B cell (primary cell): ENCODE results near the gene ZNRF2. TPM values are rescaled to one million over a fixed set of nuclear protein-coding genes. Genes with fewer than 3 reads are reported as not detected.

Experiments
- ATAC-seq: fragments of 200-7000 bp; cut with Tn5 transposase; one replicate; pipeline ENCODE4 v1.10.0; 2021; ENCODE audit warnings: low read depth, mild to moderate bottlenecking, moderate number of reproducible peaks, moderate library complexity
- CTCF ChIA-PET: fragments of 350-600 bp; sonication (Branson Sonifier 250); formaldehyde crosslinking; loops from one replicate; lab custom pipeline; 2021; ENCODE audit warnings: antibody characterized with exemption, inconsistent platforms; lab: Charles Lee
- POLR2A ChIA-PET: fragments of 350-600 bp; sonication (Branson Sonifier 250); formaldehyde crosslinking; loops from one replicate; lab custom pipeline; 2021; ENCODE audit warnings: antibody characterized with exemption; lab: Charles Lee
- DNase-seq: peaks from one replicate; pipeline ENCODE4 v3.0.0; 2013
- H2AFZ ChIP-seq: 2 replicates; pipeline ENCODE4 v1.6.1; 2012; ENCODE audit warnings: mild to moderate bottlenecking, low read depth, low read length; ENCODE audit not compliant: insufficient read depth, poor library complexity, severe bottlenecking
- H3K27ac ChIP-seq, 2 donors: 1 replicate in 1 of 2; 2 replicates in 1 of 2; pipeline ENCODE4 v1.5.1; 2012 to 2013; ENCODE audit warnings: low read length in 2 of 2, mild to moderate bottlenecking in 2 of 2, moderate library complexity in 1 of 2
- H3K27me3 ChIP-seq, 4 experiments: fragments of 200-600 bp in 1 of 4; sonication (generic) in 1 of 4; replicated peaks in 1 of 4; 1 replicate in 2 of 4; 2 replicates in 2 of 4; pipeline versions ENCODE4 v1.6.1 to v1.7.0; 2013 to 2016; ENCODE audit warnings: low read length in 3 of 4, mild to moderate bottlenecking in 2 of 4, mixed read lengths in 1 of 4, moderate library complexity in 1 of 4; ENCODE audit not compliant: insufficient read depth in 4 of 4, control insufficient read depth in 3 of 4; ENCODE audit errors: control extremely low read depth in 1 of 4
- H3K36me3 ChIP-seq, 2 experiments: replicated peaks in 1 of 2; 1 replicate in 1 of 2; 2 replicates in 1 of 2; pipeline versions ENCODE4 v1.6.1 to v1.7.1; 2013; ENCODE audit warnings: low read length in 1 of 2; ENCODE audit not compliant: insufficient read depth in 2 of 2, control insufficient read depth in 1 of 2; ENCODE audit errors: control extremely low read depth in 1 of 2, extremely low read depth in 1 of 2
- H3K4me1 ChIP-seq, 2 donors: fragments of 200-600 bp in 1 of 2; sonication (generic) in 1 of 2; 1 replicate in 1 of 2; 2 replicates in 1 of 2; pipeline versions ENCODE4 v1.5.1 to v1.6.1; 2013 to 2017; ENCODE audit warnings: low read length in 2 of 2; ENCODE audit not compliant: control insufficient read depth in 2 of 2, insufficient read depth in 2 of 2
- H3K4me2 ChIP-seq: replicated peaks from 2 replicates; pipeline ENCODE3; 2012; ENCODE audit warnings: mild to moderate bottlenecking, low read depth, low read length; ENCODE audit not compliant: poor library complexity, severe bottlenecking
- H3K4me3 ChIP-seq, 5 experiments: fragments of 200-600 bp in 1 of 5; sonication (generic) in 1 of 5; 1 replicate in 3 of 5; 2 replicates in 2 of 5; pipeline versions ENCODE4 v1.5.1 to v1.7.0; 2011 to 2016; ENCODE audit warnings: low read length in 4 of 5, mild to moderate bottlenecking in 4 of 5, low read depth in 2 of 5, control low read depth in 1 of 5, moderate library complexity in 1 of 5; ENCODE audit not compliant: insufficient read depth in 1 of 5; ENCODE audit errors: control extremely low read depth in 1 of 5, extremely low read depth in 1 of 5
- H3K79me2 ChIP-seq: fragments of 200-600 bp; sonication (generic); one replicate; pipeline ENCODE4 v1.6.0; 2016; ENCODE audit warnings: low read length; ENCODE audit not compliant: control insufficient read depth, insufficient read depth
- H3K9ac ChIP-seq: fragments of 200-600 bp; sonication (generic); 2 replicates; pipeline ENCODE4 v1.6.1; 2017; ENCODE audit warnings: mild to moderate bottlenecking, low read length, moderate library complexity
- H3K9me3 ChIP-seq, 3 donors: one replicate each; pipeline versions ENCODE4 v1.6.1 to v1.7.1; 2013; ENCODE audit warnings: low read length in 2 of 3; ENCODE audit not compliant: control insufficient read depth in 2 of 3, insufficient read depth in 1 of 3; ENCODE audit errors: control extremely low read depth in 1 of 3
- H4K20me1 ChIP-seq: 2 replicates; pipeline ENCODE4 v1.6.0; 2012; ENCODE audit warnings: mild to moderate bottlenecking, low read length; ENCODE audit not compliant: insufficient read depth, control insufficient read depth, poor library complexity, severe bottlenecking
- H3K27ac Mint-ChIP-seq: one replicate; pipeline ENCODE4 v1.8.0; 2021; ENCODE audit warnings: mixed read lengths
- H3K27me3 Mint-ChIP-seq: one replicate; pipeline ENCODE4 v1.8.0; 2021; ENCODE audit warnings: mixed read lengths
- H3K4me1 Mint-ChIP-seq: one replicate; pipeline ENCODE4 v1.8.0; 2021; ENCODE audit warnings: mixed read lengths
- H3K4me3 Mint-ChIP-seq: one replicate; pipeline ENCODE4 v1.8.0; 2021; ENCODE audit warnings: mixed read lengths
- H3K9me3 Mint-ChIP-seq: one replicate; pipeline ENCODE4 v1.8.0; 2022; ENCODE audit warnings: mixed read lengths; ENCODE audit not compliant: insufficient read depth
- EZH2 ChIP-seq: IDR thresholded peaks from 2 replicates; pipeline ENCODE4 v1.6.1; 2012; ENCODE audit warnings: borderline replicate concordance, low read depth, mild to moderate bottlenecking, moderate library complexity, low read length; ENCODE audit not compliant: insufficient read depth, poor library complexity, severe bottlenecking
- WGBS: methylation state at CpG from one replicate; pipeline ENCODE4 v1.1.5; 2013; ENCODE audit warnings: missing lambda C conversion rate; ENCODE audit not compliant: insufficient coverage; 5-methylcytosine and 5-hydroxymethylcytosine counted together
- intact Hi-C: fragments of 100-400 bp; cut with micrococcal nuclease; formaldehyde crosslinking; loops from one replicate; pipeline ENCODE4 v1.10.0; 2022
- polyA minus RNA-seq: library from RNA; depleted of rRNA, polyadenylated mRNA; stranded (reverse); fragments of >200 nt; gene quantifications from 2 replicates; pipeline ENCODE4 v1.2.3, GENCODE V29; 2012
- polyA plus RNA-seq: library from polyadenylated mRNA; depleted of rRNA; stranded (reverse); fragments of >200 nt; gene quantifications from 2 replicates; pipeline ENCODE4 v1.2.3, GENCODE V29; 2012
- total RNA-seq, 2 donors: library from RNA; stranded (reverse); fragments of 120-200 nt in 1 of 2; gene quantifications; 1 replicate in 1 of 2; 2 replicates in 1 of 2; pipeline versions ENCODE4 v1.2.3 to v1.2.4, GENCODE V29; 2013 to 2022
- TF ChIP-seq, protein P1 (sequence below): fragments of 200-600 bp; IDR thresholded peaks from one replicate; pipeline ENCODE4 v1.8.0; 2022; ENCODE audit warnings: antibody characterized with exemption, mild to moderate bottlenecking

ZNRF2 gene
- total RNA-seq = 32.0 and 33.6 TPM in 2 replicates
- 22.6 TPM for total RNA-seq (2013)
- polyA plus RNA-seq = 6.4 and 9.6 TPM in 2 replicates
- 51.3 and 68.4 TPM in 2 replicates for polyA minus RNA-seq

- Histone ChIP-seq H3K27me3 (no peaks in the 10 kb centered on the region), H2AFZ (peak within 1 kb of the TSS; percentile 81), H3K27ac (peak within 1 kb of the TSS; percentile 84 to 90), H3K4me3 (peak within 1 kb of the TSS; percentile 46 to 91 (median 80)), H3K9me3 (peaks cover 0 to 5% (median 0%) of the 10 kb centered on the region in 3 donors), H3K36me3 (peaks cover 0 to 5% of the 10 kb centered on the region in 2 experiments), H3K4me2 (peak within 1 kb of the TSS; percentile 80), H3K4me1 (peaks cover 19 to 30% of the 10 kb centered on the region in 2 donors), H3K9ac (peak within 1 kb of the TSS; percentile 73), H3K79me2 (peaks cover 63% of the 10 kb centered on the region), H4K20me1 (peaks cover 12% of the 10 kb centered on the region)
- ATAC-seq (peak; percentile 80), DNase-seq (peak; percentile 99)
- H3K4me1 Mint-ChIP-seq = peaks cover 44% of the 10 kb centered on the region
- no peaks in the 10 kb centered on the region for H3K9me3 Mint-ChIP-seq
- intact Hi-C loops = loop anchor here (1.0 to 5.0 kb wide), 6 partner anchors 58 to 258 kb away; partner anchors contain the start of genes FKBP14, GGCT and MTURN
- WGBS = under 1% methylated on average over 79 of the region's 96 CpGs
- ChIA-PET POLR2A (interaction anchor here (0.6 to 2.1 kb wide), 5 partner anchors 64 to 194 kb away, joined by 3 to 4 read pairs (median 3); no protein-coding TSS in a partner anchor), CTCF (interaction anchor here (0.9 to 2.0 kb wide), 12 partner anchors 8 to 165 kb away, joined by 3 to 5 read pairs (median 3); no protein-coding TSS in a partner anchor)
- H3K27me3 Mint-ChIP-seq = no peaks in the 10 kb centered on the region
- peak within 1 kb of the TSS; percentile 96 for H3K27ac Mint-ChIP-seq
- TF ChIP-seq EZH2 = no peak
- TF ChIP-seq, protein P1, sequence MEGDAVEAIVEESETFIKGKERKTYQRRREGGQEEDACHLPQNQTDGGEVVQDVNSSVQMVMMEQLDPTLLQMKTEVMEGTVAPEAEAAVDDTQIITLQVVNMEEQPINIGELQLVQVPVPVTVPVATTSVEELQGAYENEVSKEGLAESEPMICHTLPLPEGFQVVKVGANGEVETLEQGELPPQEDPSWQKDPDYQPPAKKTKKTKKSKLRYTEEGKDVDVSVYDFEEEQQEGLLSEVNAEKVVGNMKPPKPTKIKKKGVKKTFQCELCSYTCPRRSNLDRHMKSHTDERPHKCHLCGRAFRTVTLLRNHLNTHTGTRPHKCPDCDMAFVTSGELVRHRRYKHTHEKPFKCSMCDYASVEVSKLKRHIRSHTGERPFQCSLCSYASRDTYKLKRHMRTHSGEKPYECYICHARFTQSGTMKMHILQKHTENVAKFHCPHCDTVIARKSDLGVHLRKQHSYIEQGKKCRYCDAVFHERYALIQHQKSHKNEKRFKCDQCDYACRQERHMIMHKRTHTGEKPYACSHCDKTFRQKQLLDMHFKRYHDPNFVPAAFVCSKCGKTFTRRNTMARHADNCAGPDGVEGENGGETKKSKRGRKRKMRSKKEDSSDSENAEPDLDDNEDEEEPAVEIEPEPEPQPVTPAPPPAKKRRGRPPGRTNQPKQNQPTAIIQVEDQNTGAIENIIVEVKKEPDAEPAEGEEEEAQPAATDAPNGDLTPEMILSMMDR = peak; percentile 41
- H3K4me3 Mint-ChIP-seq = peak within 1 kb of the TSS; percentile 88
Observed at GRCh38 chr7:30284298-30285066, at the start of gene ZNRF2. Gene ZNRF2 (plus strand): TSS chr7:30284597. CDS start chr7:30285358, 761 bp downstream.

- H3K27me3 ChIP-seq = no peaks in the 10 kb centered on the region
- Mint-ChIP-seq H3K27me3 (no peaks in the 10 kb centered on the region), H3K4me3 (no peak overlapping the region), H3K4me1 (peaks cover 36% of the 10 kb centered on the region), H3K27ac (no peak overlapping the region), H3K9me3 (no peaks in the 10 kb centered on the region)
- H3K4me3 ChIP-seq = no peak overlapping the region
- peak; percentile 29 for DNase-seq
- peak; percentile 38 for ATAC-seq
- WGBS = 64% methylated on average over 1 of the region's 1 CpG
- no peaks in the 10 kb centered on the region for H3K36me3 ChIP-seq
- H3K9me3 ChIP-seq = no peaks in the 10 kb centered on the region
- H3K79me2 ChIP-seq = no peaks in the 10 kb centered on the region
- no peaks in the 10 kb centered on the region for H4K20me1 ChIP-seq
- H3K4me2 ChIP-seq = no peak overlapping the region
- TF ChIP-seq, protein P1 = no peak
- no peak for TF ChIP-seq EZH2
- intact Hi-C loops = no loop called here
- no peak overlapping the region for H3K9ac ChIP-seq
- ChIA-PET CTCF (interaction anchor here (0.6 kb wide), 1 partner anchor 96 kb away, joined by 3 read pairs; no protein-coding TSS in a partner anchor), POLR2A (no interaction called here)
- H2AFZ ChIP-seq = no peak overlapping the region
- no peak overlapping the region for H3K27ac ChIP-seq
- peaks cover 37 to 45% of the 10 kb centered on the region in 2 donors for H3K4me1 ChIP-seq
Observed at GRCh38 chr7:30237271-30237695, 47.1 kb upstream of the ZNRF2 start.
